Prostate gland (tissue), 2 donors: ENCODE data around the gene PARP15. TPM values are rescaled to one million over a fixed set of nuclear protein-coding genes. Genes with fewer than 3 reads are reported as not detected.

Source experiments
- DNase-seq: peaks from one replicate; pipeline ENCODE4 v3.0.0-alpha.2; 2019; ENCODE audit warnings: low spot score
- H3K27ac ChIP-seq, 2 donors: fragments of 200-600 bp; sonication (generic); 2 replicates each; pipeline ENCODE4 v1.5.1; 2017 to 2019
- H3K27me3 ChIP-seq: fragments of 200-600 bp; sonication (generic); replicated peaks from 2 replicates; pipeline ENCODE4 v1.5.1; 2019; ENCODE audit not compliant: insufficient read depth
- H3K36me3 ChIP-seq, 2 donors: fragments of 200-600 bp; sonication (generic); 1 replicate in 1 of 2; 2 replicates in 1 of 2; pipeline versions ENCODE4 v1.5.1 to v1.8.1; 2017 to 2019
- H3K4me1 ChIP-seq: fragments of 200-600 bp; sonication (generic); replicated peaks from 2 replicates; pipeline ENCODE4 v1.5.1; 2019
- H3K4me3 ChIP-seq, 2 donors: fragments of 200-600 bp; sonication (generic); 2 replicates each; pipeline ENCODE4 v1.5.1; 2017 to 2019
- H3K9me3 ChIP-seq: fragments of 200-600 bp; sonication (generic); 2 replicates; pipeline ENCODE4 v1.5.1; 2017
- POLR2A ChIP-seq: fragments of 450-650 bp; IDR thresholded peaks from one replicate; pipeline ENCODE4 v1.6.1; 2016; ENCODE audit warnings: antibody characterized with exemption, mild to moderate bottlenecking
- POLR2AphosphoS5 ChIP-seq: sonication (generic); formaldehyde crosslinking; IDR thresholded peaks from one replicate; pipeline ENCODE4 v1.6.1; 2017; ENCODE audit warnings: antibody characterized with exemption
- WGBS: methylation state at CpG from one replicate; pipeline ENCODE4 v1.1.5; 2018; 5-methylcytosine and 5-hydroxymethylcytosine counted together
- intact Hi-C: fragments of 100-400 bp; cut with DNase I; formaldehyde crosslinking; loops from one replicate; pipeline ENCODE4 v1.14.2; 2022
- total RNA-seq, 2 donors: library from RNA; depleted of rRNA; stranded (reverse); fragments of >200 nt; gene quantifications; one replicate each; pipeline ENCODE4 v1.1.0, GENCODE V29; 2016
- TF ChIP-seq, protein P1 (sequence below), 4 experiments: fragments of 200-600 bp in 2 of 4; fragments of 450-650 bp in 2 of 4; sonication (generic) in 2 of 4; IDR thresholded peaks; 1 replicate in 3 of 4; 2 replicates in 1 of 4; pipeline ENCODE4 v1.5.1; 2016 to 2019; ENCODE audit warnings: antibody characterized with exemption in 4 of 4, mild to moderate bottlenecking in 2 of 4, moderate library complexity in 2 of 4

PARP15 gene
- total RNA-seq, 2 donors from 2014 or later = 0.23 to 2.7 TPM

DNA sequence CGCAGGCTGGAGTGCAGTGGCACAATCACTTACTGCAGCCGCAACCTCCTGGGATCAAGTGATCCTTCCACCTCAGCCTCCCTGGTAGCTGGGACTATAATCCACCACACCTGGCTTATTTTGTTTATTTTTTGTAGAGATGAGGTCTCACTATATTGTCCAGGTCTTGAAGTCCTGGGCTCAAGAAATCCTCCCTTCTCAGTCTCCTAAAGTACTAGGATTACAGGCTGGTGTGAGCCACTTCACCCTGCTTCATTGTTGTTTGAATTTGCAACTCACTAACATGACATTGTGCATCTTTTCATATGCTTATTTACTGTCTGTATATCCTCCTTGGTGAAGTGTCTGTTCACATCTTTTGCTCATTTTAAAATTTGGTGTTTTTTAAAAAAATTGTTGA, 10.1 kb downstream of the PARP15 start:
- H3K27ac ChIP-seq = no peak overlapping the region
- no peak for DNase-seq
- no peaks in the 10 kb centered on the region for H3K9me3 ChIP-seq
- H3K36me3 ChIP-seq = no peaks in the 10 kb centered on the region
- 48% methylated on average over 1 of the region's 2 CpGs for WGBS
- H3K4me3 ChIP-seq = no peak overlapping the region
- TF ChIP-seq, protein P1, sequence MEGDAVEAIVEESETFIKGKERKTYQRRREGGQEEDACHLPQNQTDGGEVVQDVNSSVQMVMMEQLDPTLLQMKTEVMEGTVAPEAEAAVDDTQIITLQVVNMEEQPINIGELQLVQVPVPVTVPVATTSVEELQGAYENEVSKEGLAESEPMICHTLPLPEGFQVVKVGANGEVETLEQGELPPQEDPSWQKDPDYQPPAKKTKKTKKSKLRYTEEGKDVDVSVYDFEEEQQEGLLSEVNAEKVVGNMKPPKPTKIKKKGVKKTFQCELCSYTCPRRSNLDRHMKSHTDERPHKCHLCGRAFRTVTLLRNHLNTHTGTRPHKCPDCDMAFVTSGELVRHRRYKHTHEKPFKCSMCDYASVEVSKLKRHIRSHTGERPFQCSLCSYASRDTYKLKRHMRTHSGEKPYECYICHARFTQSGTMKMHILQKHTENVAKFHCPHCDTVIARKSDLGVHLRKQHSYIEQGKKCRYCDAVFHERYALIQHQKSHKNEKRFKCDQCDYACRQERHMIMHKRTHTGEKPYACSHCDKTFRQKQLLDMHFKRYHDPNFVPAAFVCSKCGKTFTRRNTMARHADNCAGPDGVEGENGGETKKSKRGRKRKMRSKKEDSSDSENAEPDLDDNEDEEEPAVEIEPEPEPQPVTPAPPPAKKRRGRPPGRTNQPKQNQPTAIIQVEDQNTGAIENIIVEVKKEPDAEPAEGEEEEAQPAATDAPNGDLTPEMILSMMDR (IDR thresholded peaks at IDR 0.05) = no peak
- TF ChIP-seq POLR2A = no peak
- TF ChIP-seq POLR2AphosphoS5 = no peak
- intact Hi-C loops = no loop called here
- no peaks in the 10 kb centered on the region for H3K27me3 ChIP-seq
- no peaks in the 10 kb centered on the region for H3K4me1 ChIP-seq

GRCh38 chr3:122589297-122589696, 11.8 kb downstream of the PARP15 start:
- H3K9me3 ChIP-seq = no peaks in the 10 kb centered on the region
- intact Hi-C loops = no loop called here
- H3K36me3 ChIP-seq = no peaks in the 10 kb centered on the region
- no peaks in the 10 kb centered on the region for H3K4me1 ChIP-seq
- TF ChIP-seq POLR2AphosphoS5 (no peak), POLR2A (no peak)
- TF ChIP-seq, protein P1 (IDR thresholded peaks at IDR 0.05) = no peak
- H3K27ac ChIP-seq = no peak overlapping the region
- no peaks in the 10 kb centered on the region for H3K27me3 ChIP-seq
- H3K4me3 ChIP-seq = no peak overlapping the region
- 71% methylated on average over 5 of the region's 5 CpGs for WGBS
- DNase-seq = no peak

- intact Hi-C loops = no loop called here
- H3K4me1 ChIP-seq = no peaks in the 10 kb centered on the region
- H3K9me3 ChIP-seq = no peaks in the 10 kb centered on the region
- H3K27me3 ChIP-seq = no peaks in the 10 kb centered on the region
- no peak overlapping the region for H3K4me3 ChIP-seq
- no peak overlapping the region for H3K27ac ChIP-seq
- 97% methylated on average over 2 of the region's 2 CpGs for whole genome bisulfite sequencing
- DNase-seq = no peak
- TF ChIP-seq POLR2AphosphoS5 = no peak
- no peak for TF ChIP-seq POLR2A
- TF ChIP-seq, protein P1 (IDR thresholded peaks at IDR 0.05) = no peak
- no peaks in the 10 kb centered on the region for H3K36me3 ChIP-seq
These were observed 13.2 kb downstream of the PARP15 start for GRCh38 chr3:122590610-122591009.

- no peaks in the 10 kb centered on the region for H3K9me3 ChIP-seq
- no peak for DNase-seq
- intact Hi-C loops = no loop called here
- no peaks in the 10 kb centered on the region for H3K36me3 ChIP-seq
- TF ChIP-seq, protein P1 (IDR thresholded peaks at IDR 0.05) = no peak
- TF ChIP-seq POLR2AphosphoS5 (no peak), POLR2A (no peak)
- no peak overlapping the region for H3K27ac ChIP-seq
- H3K27me3 ChIP-seq = no peaks in the 10 kb centered on the region
- H3K4me3 ChIP-seq = no peak overlapping the region
- H3K4me1 ChIP-seq = no peaks in the 10 kb centered on the region
These were observed 16.6 kb downstream of the PARP15 start for GRCh38 chr3:122594025-122594424.

GRCh38 chr3:122598151-122598550, 20.7 kb downstream of the PARP15 start:
- H3K27ac ChIP-seq = no peak overlapping the region
- 79% methylated on average over 3 of the region's 3 CpGs for WGBS
- H3K4me1 ChIP-seq = no peaks in the 10 kb centered on the region
- no peak for DNase-seq
- intact Hi-C loops = no loop called here
- H3K36me3 ChIP-seq = no peaks in the 10 kb centered on the region
- no peaks in the 10 kb centered on the region for H3K9me3 ChIP-seq
- H3K27me3 ChIP-seq = no peaks in the 10 kb centered on the region
- no peak overlapping the region for H3K4me3 ChIP-seq
- no peak for TF ChIP-seq POLR2A
- TF ChIP-seq, protein P1 (IDR thresholded peaks at IDR 0.05) = no peak
- no peak for TF ChIP-seq POLR2AphosphoS5
